ENCODE measurements around the gene UGT1A6. TPM values are rescaled to one million over a fixed set of nuclear protein-coding genes. Genes with fewer than 3 reads are reported as not detected.

The UGT1A6 gene
- total and polyA plus RNA-seq, 2 donors (not counting 3 experiments of a cell fraction or from before 2014, with no cell fraction given) = not detected

- ChIA-PET POLR2A (no interaction called here), CTCF (no interaction called here)
- no peaks in the 10 kb centered on the region for H3K9me3 ChIP-seq (replicated peaks; ENCODE audit: control insufficient read depth, insufficient read depth, low read length)
- no peaks in the 10 kb centered on the region for H4K20me1 ChIP-seq (replicated peaks; ENCODE audit: control insufficient read depth, extremely low read depth, insufficient read depth, low read length)
- no peak overlapping the region for H3K9ac ChIP-seq (replicated peaks; ENCODE audit: extremely low read depth, insufficient read depth, low read length)
- intact Hi-C loops (cut with micrococcal nuclease) (no loop called here), dilution Hi-C loops (cut with MboI; ENCODE audit: extremely low pct_ligation_motif_present, low sequenced_read_pairs) (no loop called here)
- no peak overlapping the region for H3K27ac ChIP-seq (ENCODE audit: insufficient read depth, low read depth, low read length)
- H3K36me3 ChIP-seq (ENCODE audit: control insufficient read depth in 2 of 2, extremely low read depth in 1 of 2, insufficient read depth in 2 of 2, low read length in 2 of 2) = no peaks in the 10 kb centered on the region
- no peaks in the 10 kb centered on the region for H3K27me3 ChIP-seq (ENCODE audit: control insufficient read depth in 2 of 2, insufficient read depth in 2 of 2, low read length in 2 of 2)
- TF ChIP-seq GATA2 (IDR thresholded peaks at IDR 0.05; ENCODE audit: insufficient read depth, insufficient read length, low read depth, low read length) (no peak), FOS (IDR thresholded peaks at IDR 0.05; ENCODE audit: borderline replicate concordance, insufficient read depth, low read length) (no peak), CTCF (IDR thresholded peaks at IDR 0.05; ENCODE audit: extremely low read depth in 1 of 2, insufficient read depth in 1 of 2, low read depth in 1 of 2, low read length in 2 of 2) (no peak), POLR2A (IDR thresholded peaks at IDR 0.05; ENCODE audit: low read depth, low read length) (no peak), JUN (IDR thresholded peaks at IDR 0.05; ENCODE audit: borderline replicate concordance, insufficient read depth, insufficient read length, low read depth) (no peak), MYC (IDR thresholded peaks at IDR 0.05; ENCODE audit: low read depth, low read length) (no peak)
- H3K9me1 ChIP-seq (replicated peaks; ENCODE audit: control insufficient read depth, extremely low read depth, insufficient read depth, low read length) = no peaks in the 10 kb centered on the region
- no peak overlapping the region for H3K4me2 ChIP-seq (ENCODE audit: insufficient read depth, low read length)
- DNase-seq (ENCODE audit: low read depth, low spot score) = peak; percentile 72
- H3K4me3 ChIP-seq (replicated peaks in 1 of 3; ENCODE audit: insufficient read depth in 1 of 3, low read depth in 1 of 3, low read length in 3 of 3) = no peak overlapping the region
- no TSS peak for BruUV-seq (replicated peaks)
- no peaks in the 10 kb centered on the region for H3K79me2 ChIP-seq (ENCODE audit: control insufficient read depth, insufficient read depth, low read length)
- no peak overlapping the region for H2AFZ ChIP-seq (ENCODE audit: low read depth, low read length)
- no peaks in the 10 kb centered on the region for H3K4me1 ChIP-seq (ENCODE audit: control insufficient read depth, extremely low read depth, insufficient read depth, low read length)
- FAIRE-seq = peak; percentile 24
Observed at GRCh38 chr2:233679196-233679595, 13.5 kb upstream of the UGT1A6 start.
